TTC549 (cell line): ENCODE measurements around the gene ALPK3.

Experiments
- FAIRE-seq: peaks from 2 replicates; lab custom pipeline; 2012; peaks lifted over from hg19 to GRCh38; lab: Jason Lieb, UNC

The ALPK3 gene, protein sequence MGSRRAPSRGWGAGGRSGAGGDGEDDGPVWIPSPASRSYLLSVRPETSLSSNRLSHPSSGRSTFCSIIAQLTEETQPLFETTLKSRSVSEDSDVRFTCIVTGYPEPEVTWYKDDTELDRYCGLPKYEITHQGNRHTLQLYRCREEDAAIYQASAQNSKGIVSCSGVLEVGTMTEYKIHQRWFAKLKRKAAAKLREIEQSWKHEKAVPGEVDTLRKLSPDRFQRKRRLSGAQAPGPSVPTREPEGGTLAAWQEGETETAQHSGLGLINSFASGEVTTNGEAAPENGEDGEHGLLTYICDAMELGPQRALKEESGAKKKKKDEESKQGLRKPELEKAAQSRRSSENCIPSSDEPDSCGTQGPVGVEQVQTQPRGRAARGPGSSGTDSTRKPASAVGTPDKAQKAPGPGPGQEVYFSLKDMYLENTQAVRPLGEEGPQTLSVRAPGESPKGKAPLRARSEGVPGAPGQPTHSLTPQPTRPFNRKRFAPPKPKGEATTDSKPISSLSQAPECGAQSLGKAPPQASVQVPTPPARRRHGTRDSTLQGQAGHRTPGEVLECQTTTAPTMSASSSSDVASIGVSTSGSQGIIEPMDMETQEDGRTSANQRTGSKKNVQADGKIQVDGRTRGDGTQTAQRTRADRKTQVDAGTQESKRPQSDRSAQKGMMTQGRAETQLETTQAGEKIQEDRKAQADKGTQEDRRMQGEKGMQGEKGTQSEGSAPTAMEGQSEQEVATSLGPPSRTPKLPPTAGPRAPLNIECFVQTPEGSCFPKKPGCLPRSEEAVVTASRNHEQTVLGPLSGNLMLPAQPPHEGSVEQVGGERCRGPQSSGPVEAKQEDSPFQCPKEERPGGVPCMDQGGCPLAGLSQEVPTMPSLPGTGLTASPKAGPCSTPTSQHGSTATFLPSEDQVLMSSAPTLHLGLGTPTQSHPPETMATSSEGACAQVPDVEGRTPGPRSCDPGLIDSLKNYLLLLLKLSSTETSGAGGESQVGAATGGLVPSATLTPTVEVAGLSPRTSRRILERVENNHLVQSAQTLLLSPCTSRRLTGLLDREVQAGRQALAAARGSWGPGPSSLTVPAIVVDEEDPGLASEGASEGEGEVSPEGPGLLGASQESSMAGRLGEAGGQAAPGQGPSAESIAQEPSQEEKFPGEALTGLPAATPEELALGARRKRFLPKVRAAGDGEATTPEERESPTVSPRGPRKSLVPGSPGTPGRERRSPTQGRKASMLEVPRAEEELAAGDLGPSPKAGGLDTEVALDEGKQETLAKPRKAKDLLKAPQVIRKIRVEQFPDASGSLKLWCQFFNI (N-terminal part only)

DNA sequence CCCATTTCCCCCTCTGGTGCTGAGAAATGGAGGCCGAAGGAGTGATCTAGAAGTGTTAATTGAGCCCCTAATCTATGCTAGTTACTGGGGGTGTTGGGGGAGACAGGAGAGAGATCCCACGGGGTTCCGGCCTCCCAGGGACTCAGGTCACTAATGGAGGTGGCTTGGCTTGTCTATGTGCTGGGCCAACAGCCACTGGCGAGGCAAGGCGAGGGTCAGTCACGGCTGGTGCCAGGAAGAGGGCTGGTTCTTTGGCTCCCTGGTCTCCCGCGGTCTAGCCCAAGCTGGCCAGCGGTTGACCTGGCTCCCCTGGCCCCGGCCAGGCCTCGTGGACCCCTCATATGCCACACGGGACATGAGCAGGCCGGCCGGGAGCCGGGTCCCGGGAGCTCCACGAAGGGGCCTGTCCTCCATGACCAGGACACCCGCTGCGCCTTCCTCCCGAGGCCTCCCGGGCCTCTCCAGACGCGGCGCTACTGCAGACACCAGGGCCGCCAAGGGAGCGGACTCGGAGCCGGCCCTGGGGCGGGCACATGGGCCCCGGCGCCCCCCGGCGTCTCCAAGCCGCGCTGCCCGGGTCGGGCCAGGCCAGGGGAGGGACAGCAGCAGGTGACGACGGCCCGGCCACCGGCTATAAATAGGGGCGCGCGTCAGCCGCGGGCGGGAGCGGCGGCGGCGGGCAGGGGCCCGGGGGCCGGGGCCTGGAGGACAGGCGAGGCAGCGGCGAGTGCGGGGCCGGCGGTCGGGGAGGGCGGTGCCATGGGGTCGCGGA lies at the start of gene ALPK3:
TSS of gene ALPK3 (plus strand) at position 663 of the 772 bp plus-strand sequence. CDS start at position 760, 97 bp downstream.
- FAIRE-seq = no peak

DNA sequence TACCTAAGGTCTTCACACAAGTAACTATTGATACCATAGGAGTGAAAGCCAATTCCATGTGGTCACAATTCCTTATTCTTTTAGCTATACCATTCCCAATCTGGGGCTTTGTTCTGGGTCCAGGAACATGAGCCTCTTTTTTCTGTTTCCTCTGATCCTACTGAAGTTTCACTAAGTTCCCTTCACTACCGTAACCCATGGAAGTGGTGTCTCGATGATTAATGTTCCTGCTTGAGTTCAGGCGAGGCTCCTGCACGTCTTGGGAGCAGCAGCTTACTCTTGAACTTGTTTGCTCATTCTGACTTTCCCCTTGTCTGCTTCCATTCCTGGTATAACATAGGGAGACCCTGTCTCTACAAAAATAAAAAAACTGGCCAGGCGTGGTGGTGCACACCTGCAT lies 45.1 kb upstream of the ALPK3 start:
- FAIRE-seq = no peak

GRCh38 chr15:84772467-84772866 lies 44.7 kb upstream of the ALPK3 start:
- FAIRE-seq = no peak

- FAIRE-seq = no peak
Observed at GRCh38 chr15:84773716-84774115, 43.4 kb upstream of the ALPK3 start.

- no peak for FAIRE-seq
Observed at GRCh38 chr15:84775867-84776449, 41.2 kb upstream of the ALPK3 start.

DNA sequence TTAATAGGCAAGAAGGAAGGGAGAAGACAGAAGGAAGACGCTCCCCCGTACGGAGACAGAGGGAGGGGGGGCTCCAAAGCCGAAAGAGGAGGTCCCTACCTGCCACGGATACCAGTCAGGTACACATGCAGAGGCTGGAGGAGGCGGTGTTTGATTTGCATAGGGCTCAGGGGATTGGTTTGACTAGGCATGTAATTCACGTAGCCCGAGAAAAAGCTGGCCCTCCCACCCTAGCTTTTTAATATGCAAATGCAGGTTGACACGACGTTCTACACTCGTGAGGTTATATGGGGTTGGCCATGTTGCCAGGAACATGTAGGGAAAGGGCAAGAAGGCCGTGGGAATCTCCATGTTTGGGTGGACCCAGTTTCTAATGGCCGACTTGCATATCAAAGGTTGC lies 39.0 kb upstream of the ALPK3 start:
- FAIRE-seq = no peak

DNA sequence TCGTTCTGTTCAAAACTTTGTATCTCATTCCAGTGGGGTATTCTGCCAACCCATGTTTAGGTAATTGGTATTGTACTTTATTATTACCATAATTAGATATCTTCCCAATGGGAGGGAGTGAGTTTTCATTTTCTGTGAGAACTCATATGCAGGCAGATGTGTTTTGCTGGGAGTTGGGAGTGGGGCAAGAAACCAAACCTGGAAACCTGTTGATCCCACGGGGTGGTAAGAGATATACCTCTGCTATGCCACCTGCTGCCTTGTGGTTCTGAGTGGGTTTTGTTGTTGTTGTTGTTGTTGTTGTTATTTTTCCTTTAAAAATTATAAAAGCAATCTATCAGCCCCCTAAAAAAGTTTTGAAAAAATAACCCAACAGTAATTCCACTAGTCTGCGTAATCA lies 36.7 kb upstream of the ALPK3 start:
- FAIRE-seq = no peak

- no peak for FAIRE-seq
Observed at GRCh38 chr15:84781495-84781894, 35.7 kb upstream of the ALPK3 start.

DNA sequence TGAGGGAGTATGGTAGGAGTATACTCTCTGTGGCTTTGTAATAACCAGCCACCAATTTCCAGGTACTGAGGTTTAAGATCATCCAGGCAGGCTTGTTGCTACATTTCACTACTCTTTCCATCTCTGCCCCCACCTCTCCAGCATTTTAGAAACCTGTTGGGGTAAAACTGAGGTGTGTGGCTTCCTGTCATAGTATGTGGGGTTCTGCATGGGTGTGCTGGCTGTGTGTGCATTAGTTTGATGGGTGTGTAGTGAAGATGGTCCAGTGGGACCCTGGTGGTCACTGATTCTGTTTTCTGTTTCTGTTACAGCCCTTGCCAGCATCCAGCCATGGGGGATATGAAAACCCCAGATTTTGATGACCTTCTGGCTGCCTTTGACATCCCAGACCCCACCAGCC lies 34.8 kb upstream of the ALPK3 start:
- FAIRE-seq = no peak

GRCh38 chr15:84783493-84784251 lies 33.5 kb upstream of the ALPK3 start:
- FAIRE-seq = no peak

DNA sequence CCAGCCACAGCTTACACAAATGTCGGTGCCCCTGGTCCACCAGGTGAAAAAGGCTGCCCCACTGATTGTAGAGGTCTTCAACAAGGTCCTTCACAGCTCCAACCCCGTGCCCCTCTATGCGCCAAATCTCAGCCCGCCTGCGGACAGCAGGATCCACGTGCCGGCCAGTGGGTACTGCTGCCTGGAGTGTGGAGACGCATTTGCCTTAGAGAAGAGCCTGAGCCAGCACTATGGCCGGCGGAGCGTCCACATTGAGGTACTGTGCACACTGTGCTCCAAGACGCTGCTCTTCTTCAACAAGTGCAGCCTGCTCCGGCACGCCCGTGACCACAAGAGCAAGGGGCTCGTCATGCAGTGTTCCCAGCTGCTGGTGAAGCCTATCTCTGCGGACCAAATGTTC lies 32.9 kb upstream of the ALPK3 start:
- FAIRE-seq = no peak

DNA sequence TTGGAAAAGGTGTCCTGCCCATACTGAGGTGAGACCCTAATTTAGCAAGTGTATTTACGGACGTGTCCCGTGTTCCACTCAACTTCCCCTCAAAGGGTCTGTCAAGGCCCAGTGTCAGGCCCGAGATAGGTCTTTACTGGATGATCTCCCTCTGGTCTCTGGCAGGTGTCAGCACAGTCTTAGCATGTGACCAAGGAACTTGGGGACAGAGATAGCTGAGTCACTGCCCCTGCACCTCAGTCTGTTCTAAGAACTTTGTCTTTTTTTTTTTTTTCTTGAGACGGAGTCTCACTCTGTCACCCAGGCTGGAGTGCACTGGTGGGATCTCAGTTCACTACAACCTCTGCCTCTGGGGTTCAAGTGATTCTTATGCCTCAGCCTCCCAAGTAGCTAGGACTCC lies 32.1 kb upstream of the ALPK3 start:
- FAIRE-seq = no peak

DNA sequence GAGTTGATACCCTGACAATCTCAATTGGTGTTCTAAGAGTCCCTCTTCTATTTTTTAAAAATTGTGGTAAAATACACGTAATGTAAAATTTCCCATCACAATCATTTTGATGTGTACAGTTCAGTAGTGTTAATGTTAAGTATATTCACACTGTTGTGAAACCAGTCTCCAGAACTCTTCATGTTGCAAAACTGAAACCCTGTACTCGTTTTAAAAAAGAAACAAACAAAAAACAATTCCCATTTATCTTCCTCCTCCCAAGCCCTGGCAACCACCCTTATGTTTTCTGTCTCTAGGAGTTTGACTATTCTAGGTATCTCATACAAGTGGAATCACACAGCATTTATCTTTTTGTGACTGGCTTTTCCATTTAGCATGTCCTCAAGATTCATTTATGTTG lies 28.7 kb upstream of the ALPK3 start:
- FAIRE-seq = no peak

DNA sequence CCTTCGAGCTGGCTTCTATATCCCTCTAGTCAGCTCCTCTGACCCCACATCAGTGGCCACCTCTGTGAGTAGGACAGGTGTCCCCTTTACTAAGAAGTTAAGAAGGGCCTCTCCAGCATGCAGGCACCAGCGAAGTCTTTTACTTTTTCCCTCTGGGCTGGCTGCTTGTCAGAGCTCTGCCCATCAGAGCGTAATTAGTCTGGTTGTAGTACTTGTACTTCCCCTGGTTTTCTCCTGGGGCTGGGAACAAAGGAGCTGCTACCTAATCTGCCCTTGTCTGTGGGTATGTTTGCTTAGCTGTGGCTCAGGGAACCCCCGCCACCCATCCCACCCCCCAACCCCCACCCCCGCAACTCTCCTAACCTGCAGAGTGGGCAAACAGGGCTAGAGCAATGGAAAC lies 27.4 kb upstream of the ALPK3 start:
- no peak for FAIRE-seq

- no peak for FAIRE-seq
Observed at GRCh38 chr15:84790676-84791075, 26.5 kb upstream of the ALPK3 start.

- FAIRE-seq = no peak
Observed at GRCh38 chr15:84791763-84792162, 25.4 kb upstream of the ALPK3 start.

DNA sequence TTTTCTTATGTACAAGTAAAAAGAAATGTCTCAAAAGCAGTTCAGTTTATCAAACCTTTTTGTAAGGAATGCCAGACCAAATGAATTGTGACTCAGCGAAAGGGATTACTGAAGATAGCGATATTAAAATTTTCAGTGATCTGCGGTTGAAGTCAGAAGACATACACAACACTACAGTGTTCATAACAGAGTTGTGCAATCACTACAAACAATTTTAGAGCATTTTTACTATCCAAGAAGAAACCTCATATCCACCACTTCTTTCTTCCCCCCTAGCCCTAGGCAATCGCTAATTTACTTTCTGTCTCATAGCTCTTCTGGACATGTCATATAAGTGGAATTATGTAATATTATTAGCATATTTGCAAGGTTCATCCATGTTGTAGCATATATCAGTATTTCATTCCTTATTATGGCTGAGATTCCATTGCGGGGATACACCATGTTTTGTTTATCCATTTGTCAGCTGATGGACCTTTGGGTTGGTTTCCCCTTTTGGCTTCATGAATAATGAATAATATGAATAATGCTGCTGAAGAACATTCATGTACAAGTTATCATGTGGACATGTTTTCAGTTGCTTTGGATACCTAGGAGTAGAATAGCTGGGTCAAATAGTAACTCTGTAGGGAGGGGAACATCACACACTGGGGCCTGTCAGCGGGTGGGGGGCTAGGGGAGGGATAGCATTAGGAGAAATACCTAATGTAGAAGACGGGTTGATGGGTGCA lies 23.6 kb upstream of the ALPK3 start:
- no peak for FAIRE-seq

DNA sequence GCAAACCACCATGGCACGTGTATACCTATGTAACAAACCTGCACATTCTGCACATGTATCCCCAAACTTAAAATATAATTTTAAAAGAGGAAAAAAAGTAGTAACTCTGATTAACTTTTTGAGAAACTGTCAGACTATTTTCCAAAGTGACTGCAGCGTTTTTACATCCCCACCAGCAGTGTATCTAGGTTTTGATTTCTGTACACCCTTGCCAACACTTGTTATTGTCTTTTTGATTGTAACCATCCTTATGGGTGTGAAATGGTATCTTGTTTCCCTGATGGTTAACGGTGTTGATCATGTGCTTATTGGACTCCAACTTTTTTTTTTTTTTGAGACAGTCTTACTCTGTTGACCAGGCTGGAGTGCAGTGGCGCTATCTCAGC lies 23.0 kb upstream of the ALPK3 start:
- no peak for FAIRE-seq

DNA sequence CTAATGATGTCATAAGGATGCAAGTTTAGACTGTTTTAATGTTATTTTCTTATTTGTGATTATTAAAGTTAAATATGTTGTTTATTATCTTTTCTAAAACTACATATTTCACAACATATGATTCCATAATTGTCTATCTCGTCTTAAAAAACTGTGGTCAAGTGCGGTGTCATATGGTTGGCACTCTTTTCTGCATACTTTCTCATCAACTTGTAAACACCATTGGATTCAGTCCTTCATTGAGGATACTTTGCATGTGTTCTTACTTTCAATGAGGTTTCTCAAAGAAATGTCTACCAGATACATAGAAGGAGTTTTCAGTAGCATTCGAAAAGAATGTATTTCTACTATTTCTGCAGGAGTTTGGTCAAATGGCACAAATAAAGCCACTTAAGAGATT lies 22.0 kb upstream of the ALPK3 start:
- no peak for FAIRE-seq

GRCh38 chr15:84797212-84797611 lies 19.9 kb upstream of the ALPK3 start:
- FAIRE-seq = no peak
